Stomach (tissue), 9 donors: ENCODE measurements around the gene ZFPM1. TPM values are rescaled to one million over a fixed set of nuclear protein-coding genes. Genes with fewer than 3 reads are reported as not detected.

Experiments
- DNase-seq, 2 donors: peaks; one replicate each; pipeline versions ENCODE4 v3.0.0 to v3.0.0-alpha.2; 2013 to 2019
- H3K27ac ChIP-seq, 5 donors: fragments of 200-600 bp in 4 of 5; sonication (generic) in 4 of 5; one replicate each; pipeline ENCODE4 v1.5.1; 2013 to 2019; ENCODE audit warnings: mild to moderate bottlenecking in 1 of 5, moderate library complexity in 1 of 5
- H3K27me3 ChIP-seq, 3 donors: fragments of 200-600 bp; sonication (generic); one replicate each; pipeline ENCODE4 v1.5.1; 2017 to 2019; ENCODE audit warnings: mixed run types in 1 of 3
- H3K36me3 ChIP-seq, 4 donors: fragments of 200-600 bp; sonication (generic); 1 replicate in 3 of 4; 2 replicates in 1 of 4; pipeline ENCODE4 v1.5.1; 2016 to 2019
- H3K4me1 ChIP-seq, 4 donors: fragments of 200-600 bp; sonication (generic); one replicate each; pipeline ENCODE4 v1.5.1; 2016 to 2019
- H3K4me3 ChIP-seq, 4 donors: fragments of 200-600 bp; sonication (generic) in 3 of 4; one replicate each; pipeline ENCODE4 v1.5.1; 2016 to 2019; ENCODE audit warnings: mild to moderate bottlenecking in 1 of 4
- H3K9me3 ChIP-seq, 4 donors: fragments of 200-600 bp; sonication (generic); one replicate each; pipeline ENCODE4 v1.5.1; 2016 to 2019
- EP300 ChIP-seq: sonication (generic); formaldehyde crosslinking; IDR thresholded peaks from one replicate; pipeline ENCODE4 v1.6.1; 2017; ENCODE audit warnings: antibody characterized with exemption
- POLR2A ChIP-seq, 4 donors: fragments of 450-650 bp; IDR thresholded peaks; one replicate each; pipeline ENCODE4 v1.6.1; 2016; ENCODE audit warnings: antibody characterized with exemption in 4 of 4, control low read depth in 2 of 4, mild to moderate bottlenecking in 1 of 4, moderate library complexity in 1 of 4
- POLR2AphosphoS5 ChIP-seq, 3 donors: sonication (generic); formaldehyde crosslinking; IDR thresholded peaks; one replicate each; pipeline ENCODE4 v1.6.1; 2016; ENCODE audit warnings: antibody characterized with exemption in 3 of 3
- WGBS, 5 donors: extraction: QIAGEN DNeasy Blood & Tissue Kit in 3 of 5; methylation state at CpG; one replicate each; pipeline versions ENCODE4 v1.1.5 to v1.1.7; 2013 to 2018; 5-methylcytosine and 5-hydroxymethylcytosine counted together
- intact Hi-C: fragments of 100-400 bp; cut with DNase I; formaldehyde crosslinking; loops from one replicate; pipeline ENCODE4 v1.15.1; 2023; ENCODE audit warnings: low total_unique reads
- polyA plus RNA-seq, 3 donors: library from polyadenylated mRNA; stranded (reverse); fragments of 200-250 nt; gene quantifications; one replicate each; pipeline ENCODE4 v1.2.3, GENCODE V29; 2013
- total RNA-seq, 5 donors: library from RNA; depleted of rRNA; stranded (reverse); fragments of >200 nt; gene quantifications; one replicate each; pipeline versions ENCODE4 v1.1.0 to v1.2.3, GENCODE V29; 2014 to 2016
- TF ChIP-seq, protein P1 (sequence below), 7 experiments: fragments of 450-650 bp in 4 of 7; fragments of 200-600 bp in 3 of 7; sonication (generic) in 3 of 7; IDR thresholded peaks; one replicate each; pipeline ENCODE4 v1.5.1; 2016 to 2019; ENCODE audit warnings: antibody characterized with exemption in 7 of 7, control low read depth in 2 of 7, mild to moderate bottlenecking in 1 of 7
- donor health status: healthy with polysubstance abuse.
- donor health status: Bipolar disorder and iron deficiency.
- donor health status: healthy.

ZFPM1 gene
- total and polyA plus RNA-seq, 8 donors, result 3.9 to 85.7 (median 12.9) TPM

DNA sequence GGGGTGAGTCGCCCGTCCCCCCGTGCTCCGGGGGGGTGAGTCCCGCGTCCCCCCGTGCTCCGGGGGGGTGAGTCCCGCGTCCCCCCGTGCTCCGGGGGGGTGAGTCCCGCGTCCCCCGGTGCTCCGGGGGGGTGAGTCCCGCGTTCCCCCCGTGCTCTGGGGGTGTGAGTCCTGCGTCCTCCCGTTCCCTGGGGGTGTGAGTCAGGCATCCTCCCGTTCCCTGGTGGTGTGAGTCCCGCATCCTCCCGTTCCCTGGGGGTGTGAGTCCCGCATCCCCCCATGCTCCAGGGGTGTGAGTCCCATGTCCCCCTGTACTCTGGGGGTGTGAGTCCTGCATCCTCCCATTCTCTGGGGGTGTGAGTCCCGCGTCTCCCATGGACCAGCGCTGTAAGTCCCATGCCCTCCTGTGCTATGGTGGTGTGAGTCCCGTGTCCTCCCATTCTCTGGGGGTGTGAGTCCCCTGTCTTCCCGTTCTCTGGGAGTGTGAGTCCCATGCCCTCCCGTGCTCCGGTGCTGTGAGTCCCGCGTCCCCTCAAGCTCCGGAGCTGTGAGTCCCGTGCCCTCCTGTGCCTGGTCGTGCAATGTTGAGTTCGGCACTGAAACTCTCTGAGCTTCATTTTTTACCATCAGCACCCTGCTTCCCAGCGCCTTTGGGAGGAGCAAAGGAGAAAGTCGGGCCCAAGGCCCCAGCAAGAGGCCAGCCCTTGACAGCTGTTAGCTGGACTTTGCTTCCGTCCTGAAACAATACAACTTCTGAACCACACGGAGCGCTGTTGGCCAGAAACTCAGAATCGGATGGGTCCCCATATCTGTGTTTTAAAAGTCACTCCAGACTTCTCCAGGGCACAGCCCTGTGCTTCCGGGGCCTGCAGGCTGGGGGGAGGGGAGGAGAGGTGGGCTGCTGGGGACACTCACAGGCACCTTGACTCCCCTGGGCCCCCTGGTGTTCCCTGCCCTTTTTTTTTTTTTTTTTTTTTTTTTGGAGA lies 105.7 kb downstream of the ZFPM1 start:
- Histone ChIP-seq H3K36me3 (no peaks in the 10 kb centered on the region), H3K9me3 (no peaks in the 10 kb centered on the region), H3K27ac (no peak overlapping the region), H3K4me1 (peaks cover 4 to 18% (median 11%) of the 10 kb centered on the region in 4 donors), H3K27me3 (peaks cover 0 to 42% (median 0%) of the 10 kb centered on the region in 3 donors), H3K4me3 (no peak overlapping the region)
- DNase-seq, result peak; percentile 89 to 91
- TF ChIP-seq POLR2AphosphoS5 (IDR thresholded peaks at IDR 0.05), result peak in 1 of 3 donors; percentile 67
- TF ChIP-seq POLR2A (IDR thresholded peaks at IDR 0.05), result no peak
- TF ChIP-seq, protein P1, sequence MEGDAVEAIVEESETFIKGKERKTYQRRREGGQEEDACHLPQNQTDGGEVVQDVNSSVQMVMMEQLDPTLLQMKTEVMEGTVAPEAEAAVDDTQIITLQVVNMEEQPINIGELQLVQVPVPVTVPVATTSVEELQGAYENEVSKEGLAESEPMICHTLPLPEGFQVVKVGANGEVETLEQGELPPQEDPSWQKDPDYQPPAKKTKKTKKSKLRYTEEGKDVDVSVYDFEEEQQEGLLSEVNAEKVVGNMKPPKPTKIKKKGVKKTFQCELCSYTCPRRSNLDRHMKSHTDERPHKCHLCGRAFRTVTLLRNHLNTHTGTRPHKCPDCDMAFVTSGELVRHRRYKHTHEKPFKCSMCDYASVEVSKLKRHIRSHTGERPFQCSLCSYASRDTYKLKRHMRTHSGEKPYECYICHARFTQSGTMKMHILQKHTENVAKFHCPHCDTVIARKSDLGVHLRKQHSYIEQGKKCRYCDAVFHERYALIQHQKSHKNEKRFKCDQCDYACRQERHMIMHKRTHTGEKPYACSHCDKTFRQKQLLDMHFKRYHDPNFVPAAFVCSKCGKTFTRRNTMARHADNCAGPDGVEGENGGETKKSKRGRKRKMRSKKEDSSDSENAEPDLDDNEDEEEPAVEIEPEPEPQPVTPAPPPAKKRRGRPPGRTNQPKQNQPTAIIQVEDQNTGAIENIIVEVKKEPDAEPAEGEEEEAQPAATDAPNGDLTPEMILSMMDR (IDR thresholded peaks at IDR 0.05), result peak in 5 of 7 experiments; percentile 26 to 51 (median 45)
- no peak for TF ChIP-seq EP300
- WGBS, 5 donors, result 38 to 58% (median 47%) methylated on average over 24 to 45 of the region's 45 CpGs
- intact Hi-C loops, result no loop called here

DNA sequence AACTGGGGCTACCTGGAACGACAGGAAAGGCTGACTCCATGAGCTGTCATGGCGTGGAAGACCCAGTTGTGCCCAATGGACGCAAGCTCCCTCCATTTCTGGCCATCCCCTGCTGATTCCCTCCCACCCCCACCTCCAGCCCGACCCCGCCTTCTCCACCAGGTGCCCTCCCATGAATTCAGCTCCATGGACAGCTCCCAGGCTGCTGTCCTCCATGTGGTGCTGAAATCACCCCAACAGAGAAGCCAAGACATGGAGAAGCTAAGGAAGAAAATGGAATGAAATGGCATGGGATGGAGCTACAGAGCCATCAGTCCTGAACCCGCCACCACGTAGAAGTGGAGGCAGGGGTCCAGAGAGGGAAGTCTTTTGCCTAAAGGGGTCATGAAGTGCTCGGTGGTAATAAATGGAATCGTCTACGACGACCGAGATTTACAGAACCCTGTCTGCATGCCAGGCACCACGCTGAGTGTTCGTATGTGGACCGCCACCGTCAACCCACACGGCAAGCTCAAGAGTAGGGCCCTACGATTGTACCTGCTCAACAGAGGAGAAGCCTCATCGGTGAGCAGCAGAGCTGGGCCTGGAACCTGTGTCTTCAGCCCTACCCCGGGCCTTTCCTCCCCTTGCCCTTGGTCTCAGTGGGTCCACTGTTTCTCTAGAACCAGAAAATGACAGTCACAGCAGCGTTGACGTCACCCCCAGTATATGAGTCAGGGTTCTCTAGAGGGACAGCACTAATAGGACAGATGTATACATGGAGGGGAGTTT lies 107.8 kb downstream of the ZFPM1 start:
- Histone ChIP-seq H3K9me3 (no peaks in the 10 kb centered on the region), H3K27ac (no peak overlapping the region), H3K4me1 (peaks cover 4 to 18% (median 11%) of the 10 kb centered on the region in 4 donors), H3K4me3 (no peak overlapping the region), H3K36me3 (no peaks in the 10 kb centered on the region), H3K27me3 (peaks cover 0 to 27% (median 0%) of the 10 kb centered on the region in 3 donors)
- intact Hi-C loops, result no loop called here
- TF ChIP-seq POLR2A (IDR thresholded peaks at IDR 0.05) (no peak), EP300 (no peak), POLR2AphosphoS5 (IDR thresholded peaks at IDR 0.05) (no peak)
- TF ChIP-seq, protein P1 (IDR thresholded peaks at IDR 0.05), result no peak
- WGBS, 5 donors, result 57 to 69% (median 67%) methylated on average over 20 to 22 of the region's 22 CpGs
- peak in 1 of 2 donors; percentile 69 for DNase-seq

DNA sequence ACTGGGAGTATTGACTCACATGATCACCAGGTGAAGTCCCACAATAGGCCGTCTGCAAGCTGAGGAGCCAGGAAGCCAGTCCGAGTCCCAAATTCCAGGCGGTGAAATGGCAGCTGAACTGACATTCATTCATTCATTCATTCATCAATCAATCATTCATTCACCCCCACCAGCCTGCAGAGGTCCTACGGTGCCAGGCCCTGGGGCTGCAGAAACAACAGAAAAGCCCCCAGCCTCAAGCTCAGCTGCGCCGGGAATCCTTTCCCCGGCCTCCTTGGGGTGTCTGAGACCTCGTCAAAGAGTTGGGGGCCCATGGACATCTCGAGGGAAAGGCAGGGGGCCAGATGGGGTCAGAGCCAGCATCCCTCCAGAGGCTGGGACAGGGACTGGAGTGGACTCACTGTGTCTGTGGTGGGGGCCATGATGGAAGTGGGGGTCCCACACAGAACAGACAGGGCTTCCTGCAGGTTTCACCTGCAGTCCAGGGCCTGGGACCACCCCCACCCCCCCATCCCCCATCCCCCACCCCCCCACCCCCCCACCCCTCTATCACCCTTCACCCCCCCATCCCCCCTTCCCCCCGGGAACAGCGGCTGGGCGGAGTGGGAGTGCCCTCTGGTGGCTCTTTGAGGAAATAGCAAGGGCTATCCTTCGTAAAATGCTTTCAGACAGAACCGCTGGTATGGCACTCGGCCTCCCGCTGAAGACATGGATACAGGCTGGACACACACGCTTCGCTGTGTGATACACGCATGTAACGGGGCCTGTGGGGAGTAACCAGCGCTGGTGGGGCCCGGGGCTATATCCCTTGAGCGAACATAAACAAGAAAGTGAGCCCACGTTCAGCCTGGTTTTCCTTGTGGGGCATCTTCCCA lies 108.6 kb downstream of the ZFPM1 start:
- Histone ChIP-seq H3K36me3 (no peaks in the 10 kb centered on the region), H3K9me3 (no peaks in the 10 kb centered on the region), H3K4me3 (peak overlapping the region in 2 of 4 donors; percentile 26 to 31), H3K27ac (peak overlapping the region in 1 of 5 donors; percentile 38), H3K4me1 (peaks cover 4 to 18% (median 11%) of the 10 kb centered on the region in 4 donors), H3K27me3 (peaks cover 0 to 19% (median 0%) of the 10 kb centered on the region in 3 donors)
- DNase-seq, result peak; percentile 52 to 74
- TF ChIP-seq POLR2AphosphoS5 (IDR thresholded peaks at IDR 0.05) (peak in 1 of 3 donors; percentile 11), POLR2A (IDR thresholded peaks at IDR 0.05) (no peak), EP300 (no peak)
- TF ChIP-seq, protein P1 (IDR thresholded peaks at IDR 0.05), result peak in 5 of 7 experiments; percentile 33 to 71 (median 56)
- intact Hi-C loops, result loop anchor here (2.0 kb wide), 1 partner anchor 117 kb away; no protein-coding TSS in a partner anchor
- WGBS, 5 donors, result 16 to 31% (median 26%) methylated on average over 18 to 24 of the region's 24 CpGs
